ENCODE results near the gene OR10K1.
"Not testable (repeated sequence)": the region's sequence is repeated elsewhere in the genome, so short reads cannot be mapped to it uniquely, and the experiment has no call there.

OR10K1 gene

DNA sequence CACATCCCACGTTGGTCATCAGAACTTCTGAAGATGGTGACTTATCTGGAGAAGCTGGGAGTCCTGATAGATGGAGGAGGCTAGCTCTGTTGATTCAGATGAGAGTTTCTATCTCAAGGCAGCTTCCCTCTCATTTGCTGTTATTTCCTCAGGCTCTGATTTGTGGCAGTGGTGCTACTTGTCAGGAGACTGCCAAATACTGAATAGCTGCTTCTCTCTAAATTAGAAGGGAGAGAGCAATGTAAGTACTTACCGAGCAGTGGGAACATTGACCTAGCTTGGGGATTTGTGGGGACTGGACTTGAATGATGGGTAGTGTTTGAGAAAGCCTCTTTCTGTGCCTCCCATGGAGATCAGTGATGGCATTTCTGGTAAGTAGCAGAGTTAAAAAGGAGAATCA lies at the start of gene OR10K1:
OR10K1 (plus strand) TSS at position 301 of the 400 bp plus-strand sequence. CDS start 3,728 bp downstream, outside the sequence.
- DNase-seq = no peak

- no peak for DNase-seq
These were observed 46.8 kb upstream of the OR10K1 start for GRCh38 chr1:158414651-158415345.

DNA sequence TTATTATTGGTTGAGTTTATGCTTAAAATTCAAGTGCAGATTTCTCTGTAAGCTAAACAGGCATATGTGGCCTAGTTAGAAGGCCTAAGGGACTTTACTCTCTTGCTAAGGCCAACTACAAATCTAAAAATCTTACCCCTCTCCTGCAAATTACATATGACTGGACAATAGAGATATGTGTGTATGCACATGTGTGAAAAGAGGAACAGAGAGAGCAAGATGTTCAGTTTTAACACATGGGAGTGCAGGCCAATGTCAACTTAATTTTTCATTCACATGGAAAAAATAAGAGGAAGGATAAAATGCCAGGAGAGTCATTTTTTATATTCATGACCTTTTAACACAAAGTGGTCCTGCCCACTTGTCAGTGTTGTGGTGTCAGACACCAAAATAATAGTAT lies 44.0 kb upstream of the OR10K1 start:
- DNase-seq = no peak

- DNase-seq = no peak
These were observed 39.4 kb upstream of the OR10K1 start for GRCh38 chr1:158422212-158422611.

DNA sequence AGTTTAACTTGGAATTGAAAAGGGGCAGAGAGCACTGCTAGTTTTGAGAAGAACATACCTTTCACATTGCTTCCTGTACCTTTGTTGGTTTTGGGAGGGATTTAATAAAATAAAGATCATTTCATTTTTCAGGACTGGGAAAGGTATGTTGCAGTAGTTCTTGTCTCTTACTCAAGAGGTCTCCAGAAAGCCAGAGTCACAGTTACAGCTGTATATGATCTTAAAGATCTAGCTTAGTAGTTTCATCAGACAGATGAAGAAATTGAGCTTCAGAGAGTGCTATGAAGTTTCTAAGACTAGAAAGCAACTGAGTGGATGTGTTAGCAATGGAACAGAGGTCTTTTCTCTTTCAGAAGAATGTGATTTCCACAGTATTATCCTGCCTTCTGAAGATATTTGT lies 36.6 kb upstream of the OR10K1 start:
- no peak for DNase-seq

DNA sequence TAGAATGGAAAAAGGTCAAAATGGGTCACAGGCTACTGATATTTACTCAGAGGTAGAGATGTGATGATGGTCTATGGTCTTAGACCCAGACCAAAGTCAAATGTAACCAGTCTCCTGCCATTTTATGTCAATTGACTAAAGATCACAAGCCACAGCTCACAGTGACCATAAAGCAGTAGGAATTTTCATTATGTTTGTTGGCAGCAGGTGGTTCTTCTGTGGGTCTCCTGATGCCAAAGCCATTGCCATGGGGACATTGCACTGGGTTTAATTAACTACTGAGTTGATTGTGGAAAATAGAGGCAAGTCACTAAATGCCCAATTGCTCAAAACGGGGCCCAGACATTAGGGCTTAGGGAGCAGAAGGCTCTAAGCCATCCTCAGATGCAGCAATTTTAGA lies 35.5 kb upstream of the OR10K1 start, which contains the start of gene OR10K2:
OR10K2 (minus strand) TSS at position 101 of the 400 bp plus-strand sequence. CDS start 5,371 bp downstream, outside the sequence.
- DNase-seq = no peak

DNA sequence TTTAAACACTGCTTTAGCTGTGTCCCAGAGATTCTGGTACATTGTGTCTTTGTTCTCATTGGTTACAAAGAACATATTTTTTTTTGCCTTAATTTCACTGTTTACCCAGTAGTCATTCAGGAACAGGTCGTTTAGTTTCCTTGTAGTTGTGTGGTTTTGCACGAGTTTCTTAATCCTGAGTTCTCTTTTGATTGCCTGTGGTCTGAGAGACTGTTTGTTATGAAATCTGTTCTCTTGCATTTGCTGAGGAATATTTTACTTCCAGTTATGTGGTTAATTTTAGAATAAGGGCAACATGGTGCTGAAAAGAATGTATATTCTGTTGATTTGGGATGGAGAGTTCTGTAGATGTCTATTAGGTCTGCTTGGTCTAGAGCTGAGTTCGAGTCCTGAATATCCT lies 31.5 kb upstream of the OR10K1 start:
- DNase-seq = not testable (repeated sequence)

DNA sequence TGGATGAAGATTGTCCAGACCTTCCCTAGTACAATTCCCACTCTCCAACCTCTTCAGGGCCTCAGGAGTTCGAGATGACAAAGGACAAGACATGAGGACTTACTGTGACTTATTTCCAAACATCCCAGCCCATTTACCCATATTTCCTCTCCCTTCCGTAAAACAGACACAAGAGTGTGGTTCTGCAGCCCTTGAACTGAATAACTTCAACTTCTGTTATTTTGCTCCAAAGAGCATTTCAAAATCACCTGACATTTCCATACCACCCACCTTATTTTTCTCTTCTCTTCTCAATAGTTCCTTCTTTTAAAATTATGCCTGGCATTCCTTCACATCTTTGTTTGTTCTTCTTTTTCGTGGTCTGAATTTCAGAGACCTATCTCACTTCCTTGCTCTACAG lies 26.9 kb upstream of the OR10K1 start:
- DNase-seq = no peak

DNA sequence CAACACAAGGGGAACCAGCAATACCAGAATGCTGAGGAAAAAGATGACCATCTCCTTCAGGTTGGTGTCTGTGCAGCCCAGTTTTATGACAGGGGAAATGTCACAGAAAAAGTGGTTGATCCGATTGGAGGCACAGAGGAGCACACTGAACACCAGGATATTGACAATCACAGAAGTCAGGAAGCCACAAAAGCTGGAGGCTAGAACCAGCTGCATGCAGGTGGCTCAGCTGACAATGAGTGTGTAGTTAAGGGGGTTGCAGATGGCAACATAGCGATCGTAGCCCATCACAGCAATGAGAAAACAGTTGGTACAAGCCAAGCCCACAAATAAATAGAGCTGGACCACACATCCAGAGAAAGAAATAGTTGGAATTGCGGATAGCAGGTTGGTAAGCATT lies 16.3 kb upstream of the OR10K1 start:
- DNase-seq = no peak

- no peak for DNase-seq
These were observed 7.1 kb upstream of the OR10K1 start for GRCh38 chr1:158454537-158454936.

GRCh38 chr1:158457246-158457645 lies 4.4 kb upstream of the OR10K1 start:
- no peak for DNase-seq

DNA sequence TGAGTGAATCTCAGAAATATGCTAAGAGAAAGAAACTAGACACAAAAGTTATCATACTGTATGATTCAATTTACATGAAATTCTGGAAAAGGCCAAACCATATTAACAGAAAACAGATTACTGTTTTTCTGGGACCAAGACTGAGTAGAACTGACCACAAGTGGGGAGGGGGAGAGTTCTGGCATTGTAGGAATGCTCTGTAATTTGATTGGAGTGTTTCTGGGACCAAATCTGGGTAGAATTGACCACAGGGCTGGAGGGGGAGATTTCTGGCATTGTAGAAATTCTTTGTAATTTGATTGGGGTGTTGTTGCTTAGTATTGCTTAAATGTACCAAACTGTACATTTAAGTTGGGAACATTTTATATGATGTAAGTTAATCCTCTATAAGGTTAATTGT lies 3.4 kb upstream of the OR10K1 start:
- no peak for DNase-seq

DNA sequence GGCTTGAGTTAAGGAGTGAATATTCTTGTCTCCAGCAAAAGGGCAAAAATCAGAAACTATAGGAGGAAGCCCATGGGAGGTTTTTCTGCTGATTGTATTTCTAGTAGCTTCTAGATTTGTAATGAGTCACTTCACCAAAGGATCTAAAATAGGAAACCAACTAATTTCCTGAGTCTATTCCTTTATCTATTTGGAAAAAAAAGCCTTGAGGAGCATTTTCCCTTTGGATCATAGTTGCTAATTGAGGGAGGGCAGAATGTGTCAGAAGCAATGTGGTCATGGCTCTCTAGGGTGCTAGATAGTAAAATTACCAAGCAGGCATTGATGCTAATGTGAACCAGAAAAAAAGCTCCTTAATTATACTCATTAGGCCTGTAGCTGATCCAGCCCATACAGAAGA lies 10.3 kb downstream of the OR10K1 start, which contains the start of gene OR10R2:
OR10R2 (plus strand) TSS at position 301 of the 400 bp plus-strand sequence. CDS start 106 bp downstream, outside the sequence.
- DNase-seq = no peak

- DNase-seq = peak in 1 of 2 experiments; percentile 18
These were observed 23.8 kb downstream of the OR10K1 start for GRCh38 chr1:158485455-158485854.

- DNase-seq = no peak
These were observed 29.7 kb downstream of the OR10K1 start for GRCh38 chr1:158491316-158491715.

GRCh38 chr1:158493054-158493453 lies 31.4 kb downstream of the OR10K1 start:
- no peak for DNase-seq

DNA sequence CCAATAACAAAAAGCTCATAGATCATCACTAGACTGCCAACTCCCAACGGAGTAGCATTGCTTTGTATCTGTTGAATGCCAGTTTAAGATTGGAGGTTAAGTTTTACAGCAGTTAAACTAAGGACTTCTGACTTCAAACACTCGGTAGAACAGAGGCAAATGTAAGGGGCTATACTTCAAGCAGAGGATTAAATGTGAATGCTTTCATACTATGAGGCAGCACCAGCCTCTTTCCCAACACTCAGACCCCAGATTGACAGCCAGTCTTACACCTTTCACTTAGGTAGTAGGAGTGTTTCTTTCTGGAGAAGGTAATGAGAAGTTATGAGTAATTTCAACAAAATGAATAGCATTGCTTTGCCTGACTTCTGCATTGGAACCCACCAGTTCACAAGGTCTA lies 33.2 kb downstream of the OR10K1 start:
- no peak for DNase-seq

DNA sequence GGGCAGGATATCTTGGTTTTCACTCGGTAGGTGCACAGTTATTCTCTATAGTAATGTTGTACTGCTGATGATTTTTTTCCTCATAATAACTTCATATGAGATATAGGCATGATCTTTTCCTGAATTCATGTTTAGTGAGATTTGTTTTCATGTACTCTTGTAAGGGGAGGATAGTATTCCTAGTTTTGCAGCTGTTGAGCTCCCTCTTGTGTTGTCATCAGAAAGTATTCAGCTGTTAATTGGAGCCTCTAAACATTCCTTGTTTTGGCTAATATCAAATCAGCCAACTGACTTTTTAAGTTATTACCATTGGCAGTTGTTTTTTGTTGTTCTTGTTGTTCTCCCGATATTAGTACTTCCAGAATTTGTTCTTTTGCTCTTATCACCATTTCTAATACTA lies 34.7 kb downstream of the OR10K1 start:
- peak in 1 of 2 experiments; percentile 2 for DNase-seq

DNA sequence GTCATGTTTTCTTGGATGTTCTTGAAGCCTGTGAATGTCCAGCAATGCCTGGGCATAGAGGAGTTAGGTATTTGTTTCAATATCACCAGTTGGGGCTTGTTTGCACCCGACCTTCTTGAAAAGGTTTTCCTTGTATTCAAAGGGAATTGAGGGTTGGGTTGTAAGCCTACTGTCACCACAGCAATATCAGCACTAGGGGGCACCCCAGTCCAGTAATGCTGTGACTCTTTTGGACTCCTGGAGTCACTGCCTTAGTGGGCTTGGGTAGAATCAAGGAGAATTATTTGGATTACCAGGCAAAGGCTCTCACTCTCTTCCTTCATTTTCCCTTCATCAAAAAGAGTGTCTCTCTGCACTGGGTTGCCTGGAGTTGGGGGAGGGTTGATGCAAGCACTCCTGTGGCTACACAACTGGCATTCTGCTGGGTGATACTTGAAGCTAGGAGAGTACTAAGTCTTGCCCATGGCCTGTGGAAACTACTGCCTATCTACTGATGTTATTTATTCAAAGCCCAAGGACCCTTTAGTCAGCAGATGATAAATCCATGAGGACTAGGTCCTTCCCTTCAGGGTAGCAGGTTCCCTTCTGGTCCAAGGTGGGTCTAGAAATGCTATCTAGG lies 44.8 kb downstream of the OR10K1 start:
- DNase-seq = peak in 1 of 2 experiments; percentile 37

DNA sequence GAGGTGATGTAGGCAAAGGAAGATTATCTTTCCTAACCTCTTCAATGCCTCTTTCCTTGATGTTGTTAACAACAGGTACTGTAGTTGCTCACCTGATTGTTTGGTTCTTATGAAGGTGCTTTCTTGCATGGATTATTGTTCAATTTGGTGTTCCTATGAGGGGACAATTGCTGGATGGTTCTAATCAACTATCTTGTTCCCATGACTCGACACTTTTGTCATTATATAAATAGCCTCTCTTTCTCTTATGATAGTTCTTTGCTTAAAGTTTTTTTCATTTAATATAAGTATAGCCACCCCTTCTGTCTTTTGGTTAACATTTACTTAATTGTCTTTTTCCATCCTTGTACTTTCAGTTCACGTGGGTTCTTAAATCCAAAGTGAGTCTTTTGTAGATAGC lies 45.9 kb downstream of the OR10K1 start:
- DNase-seq = no peak

DNA sequence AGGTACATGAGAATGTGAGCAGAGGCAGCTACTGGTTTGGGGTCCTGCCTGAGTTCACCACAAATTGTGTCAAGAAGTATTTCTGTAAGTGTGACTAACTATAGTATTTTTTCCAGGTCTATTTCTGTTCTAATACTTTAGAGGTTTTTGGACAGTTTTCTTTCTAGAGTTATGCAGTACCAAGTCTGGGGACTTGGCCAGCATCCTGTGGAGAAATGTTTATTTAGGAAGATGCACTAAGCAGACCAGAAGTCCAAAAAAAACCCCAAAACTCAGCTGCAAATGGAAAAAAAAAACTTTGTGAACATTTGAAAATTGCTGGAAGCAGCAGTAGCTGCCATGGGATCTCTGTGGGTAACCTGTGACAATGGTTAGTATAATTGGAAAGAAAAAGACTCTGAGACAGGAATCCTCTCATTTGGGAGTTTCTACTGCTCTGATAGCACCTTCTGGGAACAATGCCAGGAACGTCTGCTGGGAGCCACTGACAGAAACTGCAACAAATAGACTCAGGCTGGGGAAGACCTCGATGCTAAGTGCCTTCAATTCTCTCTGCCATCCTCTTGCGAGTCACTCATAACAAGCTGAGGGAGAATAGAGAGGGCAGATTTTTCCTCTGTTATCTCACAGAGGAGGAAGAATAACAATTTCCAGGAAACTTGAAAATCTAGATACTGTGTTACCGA lies 48.0 kb downstream of the OR10K1 start:
- peak in 1 of 2 experiments; percentile 36 for DNase-seq

DNA sequence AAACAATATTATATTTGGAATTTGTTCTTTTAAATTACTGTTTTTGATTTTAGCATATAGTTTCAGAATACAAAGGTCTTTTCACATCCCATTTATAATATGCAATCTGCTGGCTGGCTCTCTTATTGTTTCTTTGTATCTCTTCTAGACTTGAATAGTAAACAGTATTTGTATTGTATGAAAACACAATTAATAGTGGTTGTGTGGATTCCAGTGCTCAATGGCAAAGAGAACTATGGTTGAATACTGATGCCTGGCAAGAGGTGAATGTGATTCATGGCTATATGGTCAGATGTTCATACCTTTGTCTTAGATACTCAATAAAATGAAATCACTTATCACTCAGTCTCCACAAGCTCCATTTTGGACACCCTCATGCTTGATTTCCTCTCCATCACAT lies 55.3 kb downstream of the OR10K1 start:
- no peak for DNase-seq
